ENCODE measurements around the gene STON2. TPM values are rescaled to one million over a fixed set of nuclear protein-coding genes. Genes with fewer than 3 reads are reported as not detected.

The STON2 gene
- total RNA-seq, 1 experiment from 2014 or later = 12.3 TPM

DNA sequence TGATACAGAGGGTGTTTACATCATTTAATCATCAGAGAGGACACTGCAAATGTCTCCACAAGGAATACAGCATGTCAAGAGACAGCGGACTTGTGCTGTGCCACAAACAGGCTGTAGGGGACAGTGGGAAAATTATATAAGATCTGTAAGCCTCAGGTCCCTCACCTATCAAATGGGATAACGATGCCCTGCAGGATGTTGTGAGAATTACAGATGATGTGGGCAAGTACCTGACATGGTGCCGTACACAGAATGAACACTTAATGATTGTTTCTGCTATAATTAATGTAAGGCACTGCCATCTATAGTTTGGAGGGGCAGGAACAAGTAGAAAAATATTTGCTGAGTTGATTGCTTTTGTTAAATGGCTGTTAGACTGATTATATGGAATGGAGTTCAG is 97.5 kb downstream of the STON2 start:
- intact Hi-C loops (cut with micrococcal nuclease) = loop anchor here (1.0 to 2.0 kb wide), 4 partner anchors 24 to 98 kb away; partner anchors contain the start of gene STON2
- DNase-seq (no peak), ATAC-seq (no peak)
- peaks cover 22% of the 10 kb centered on the region for H3K4me1 ChIP-seq (ENCODE audit: insufficient read depth, low read length)
- no peaks in the 10 kb centered on the region for H3K79me2 ChIP-seq (ENCODE audit: low read length)
- no peaks in the 10 kb centered on the region for H3K9me2 ChIP-seq (replicated peaks; ENCODE audit: low read length)
- H4K20me1 ChIP-seq (ENCODE audit: low read length) = no peaks in the 10 kb centered on the region
- H3K27me3 ChIP-seq (ENCODE audit: low read length) = no peaks in the 10 kb centered on the region
- H3K9me3 ChIP-seq (ENCODE audit: low read length) = no peaks in the 10 kb centered on the region
- H2AFZ ChIP-seq (ENCODE audit: low read length) = no peak overlapping the region
- no peak overlapping the region for H3K4me3 ChIP-seq (ENCODE audit: low read length)
- no peak for TF ChIP-seq EZH2 (IDR thresholded peaks at IDR 0.05; ENCODE audit: low read length, unreplicated experiment)
- TF ChIP-seq, protein P1, sequence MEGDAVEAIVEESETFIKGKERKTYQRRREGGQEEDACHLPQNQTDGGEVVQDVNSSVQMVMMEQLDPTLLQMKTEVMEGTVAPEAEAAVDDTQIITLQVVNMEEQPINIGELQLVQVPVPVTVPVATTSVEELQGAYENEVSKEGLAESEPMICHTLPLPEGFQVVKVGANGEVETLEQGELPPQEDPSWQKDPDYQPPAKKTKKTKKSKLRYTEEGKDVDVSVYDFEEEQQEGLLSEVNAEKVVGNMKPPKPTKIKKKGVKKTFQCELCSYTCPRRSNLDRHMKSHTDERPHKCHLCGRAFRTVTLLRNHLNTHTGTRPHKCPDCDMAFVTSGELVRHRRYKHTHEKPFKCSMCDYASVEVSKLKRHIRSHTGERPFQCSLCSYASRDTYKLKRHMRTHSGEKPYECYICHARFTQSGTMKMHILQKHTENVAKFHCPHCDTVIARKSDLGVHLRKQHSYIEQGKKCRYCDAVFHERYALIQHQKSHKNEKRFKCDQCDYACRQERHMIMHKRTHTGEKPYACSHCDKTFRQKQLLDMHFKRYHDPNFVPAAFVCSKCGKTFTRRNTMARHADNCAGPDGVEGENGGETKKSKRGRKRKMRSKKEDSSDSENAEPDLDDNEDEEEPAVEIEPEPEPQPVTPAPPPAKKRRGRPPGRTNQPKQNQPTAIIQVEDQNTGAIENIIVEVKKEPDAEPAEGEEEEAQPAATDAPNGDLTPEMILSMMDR (conservative IDR thresholded peaks at IDR 0.05; ENCODE audit: low read depth, low read length) = no peak; the same call in 1 of the 2 replicates
- TF ChIP-seq EZH2phosphoT487 (IDR thresholded peaks at IDR 0.05; ENCODE audit: borderline replicate concordance, low read length) = no peak
- ChIA-PET POLR2A (ENCODE audit: unreplicated experiment) (no interaction called here), CTCF (interaction anchor here (0.7 kb wide), 1 partner anchor 80 kb away, joined by 4 read pairs; no protein-coding TSS in a partner anchor)
- H3F3A ChIP-seq (ENCODE audit: low read length, unreplicated experiment) = no peaks in the 10 kb centered on the region
- H3K4me2 ChIP-seq (ENCODE audit: low read length) = peak overlapping the region; percentile 68
- no TSS peak for BruUV-seq (replicated peaks)
- H3K27ac ChIP-seq (ENCODE audit: low read length) = peak overlapping the region; percentile 59
- no peaks in the 10 kb centered on the region for H3K36me3 ChIP-seq (ENCODE audit: low read depth, low read length)
- no peak overlapping the region for H3K9ac ChIP-seq (ENCODE audit: low read length)

DNA sequence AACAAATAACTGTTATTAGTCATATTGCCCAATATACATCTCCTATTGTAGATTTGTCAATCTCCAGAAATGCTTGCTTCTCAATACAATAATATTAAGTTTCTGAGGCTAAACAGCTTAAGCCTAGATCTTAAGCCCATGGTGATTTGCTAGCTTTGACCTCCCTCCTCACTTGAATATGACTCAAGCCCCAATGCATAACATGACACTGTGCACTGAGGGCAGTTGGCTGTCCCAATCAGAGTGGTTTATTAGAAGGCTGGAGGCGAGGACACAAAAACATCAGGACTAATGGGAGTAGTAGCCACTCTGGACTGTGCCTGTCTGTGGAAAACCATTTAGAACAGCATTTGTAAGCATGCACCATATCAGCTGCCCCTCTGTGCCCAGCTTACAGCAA is 98.3 kb downstream of the STON2 start:
- Histone ChIP-seq H3K9ac (ENCODE audit: low read length) (no peak overlapping the region), H3K27me3 (ENCODE audit: low read length) (no peaks in the 10 kb centered on the region), H3K9me2 (replicated peaks; ENCODE audit: low read length) (no peaks in the 10 kb centered on the region), H3K79me2 (ENCODE audit: low read length) (no peaks in the 10 kb centered on the region), H2AFZ (ENCODE audit: low read length) (no peak overlapping the region), H3F3A (ENCODE audit: low read length, unreplicated experiment) (no peaks in the 10 kb centered on the region), H3K4me2 (ENCODE audit: low read length) (no peak overlapping the region), H3K4me3 (ENCODE audit: low read length) (no peak overlapping the region), H4K20me1 (ENCODE audit: low read length) (no peaks in the 10 kb centered on the region), H3K27ac (ENCODE audit: low read length) (no peak overlapping the region), H3K9me3 (ENCODE audit: low read length) (no peaks in the 10 kb centered on the region), H3K4me1 (ENCODE audit: insufficient read depth, low read length) (peaks cover 22% of the 10 kb centered on the region), H3K36me3 (ENCODE audit: low read depth, low read length) (no peaks in the 10 kb centered on the region)
- DNase-seq = no peak
- TF ChIP-seq, protein P1 (conservative IDR thresholded peaks at IDR 0.05; ENCODE audit: low read depth, low read length) = no peak
- TF ChIP-seq EZH2 (IDR thresholded peaks at IDR 0.05; ENCODE audit: low read length, unreplicated experiment) (no peak), EZH2phosphoT487 (IDR thresholded peaks at IDR 0.05; ENCODE audit: borderline replicate concordance, low read length) (no peak)
- ChIA-PET CTCF (no interaction called here), POLR2A (ENCODE audit: unreplicated experiment) (no interaction called here)
- intact Hi-C loops (cut with micrococcal nuclease) = loop anchor here (2.0 kb wide), 2 partner anchors 33 to 81 kb away; no protein-coding TSS in a partner anchor
- BruUV-seq (replicated peaks) = no TSS peak
- ATAC-seq = no peak

DNA sequence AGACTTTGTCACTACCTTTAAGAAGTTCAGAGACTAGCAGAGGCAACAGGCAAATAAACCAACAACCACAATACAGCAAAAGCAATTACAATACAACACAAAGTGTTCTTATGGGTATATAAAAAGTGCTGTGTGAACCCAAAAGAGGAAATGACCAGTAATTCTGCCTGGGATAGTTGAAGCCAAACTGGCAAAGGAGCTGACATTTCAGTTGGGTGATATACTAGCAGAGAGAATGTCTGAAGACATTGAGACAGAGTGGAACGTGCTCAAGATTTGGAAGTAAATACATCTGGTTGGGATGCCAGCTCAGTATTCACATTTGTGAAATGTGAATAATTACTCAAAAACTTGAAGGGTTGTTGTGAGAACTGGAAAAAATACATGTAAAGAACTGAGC is 98.8 kb downstream of the STON2 start:
- intact Hi-C loops (cut with micrococcal nuclease) = no loop called here
- Histone ChIP-seq H4K20me1 (ENCODE audit: low read length) (no peaks in the 10 kb centered on the region), H3K4me2 (ENCODE audit: low read length) (no peak overlapping the region), H3K4me1 (ENCODE audit: insufficient read depth, low read length) (peaks cover 22% of the 10 kb centered on the region), H3K36me3 (ENCODE audit: low read depth, low read length) (no peaks in the 10 kb centered on the region), H3K27me3 (ENCODE audit: low read length) (no peaks in the 10 kb centered on the region), H3K4me3 (ENCODE audit: low read length) (no peak overlapping the region), H3K9me3 (ENCODE audit: low read length) (no peaks in the 10 kb centered on the region), H3K27ac (ENCODE audit: low read length) (no peak overlapping the region), H3F3A (ENCODE audit: low read length, unreplicated experiment) (no peaks in the 10 kb centered on the region), H3K79me2 (ENCODE audit: low read length) (no peaks in the 10 kb centered on the region), H3K9me2 (replicated peaks; ENCODE audit: low read length) (no peaks in the 10 kb centered on the region), H3K9ac (ENCODE audit: low read length) (no peak overlapping the region), H2AFZ (ENCODE audit: low read length) (no peak overlapping the region)
- TF ChIP-seq EZH2phosphoT487 (IDR thresholded peaks at IDR 0.05; ENCODE audit: borderline replicate concordance, low read length) = no peak
- TF ChIP-seq, protein P1 (conservative IDR thresholded peaks at IDR 0.05; ENCODE audit: low read depth, low read length) = no peak
- TF ChIP-seq EZH2 (IDR thresholded peaks at IDR 0.05; ENCODE audit: low read length, unreplicated experiment) = no peak
- DNase-seq (no peak), ATAC-seq (no peak)
- ChIA-PET POLR2A (ENCODE audit: unreplicated experiment) (no interaction called here), CTCF (no interaction called here)
- BruUV-seq (replicated peaks) = no TSS peak
